Medulla oblongata (tissue), 1 donor: ENCODE measurements around the gene SNED1.

Experiments
- DNase-seq: peaks from one replicate; pipeline ENCODE4 v3.0.0-alpha.2; 2015; ENCODE audit errors: extremely low spot score

The SNED1 gene

GRCh38 chr2:240992572-240993291, 5.7 kb upstream of the SNED1 start:
- no peak for DNase-seq

- no peak for DNase-seq
These were observed 4.8 kb upstream of the SNED1 start for GRCh38 chr2:240993446-240994170.

GRCh38 chr2:240994171-240994896, 4.1 kb upstream of the SNED1 start:
- no peak for DNase-seq

- no peak for DNase-seq
These were observed 3.1 kb upstream of the SNED1 start for GRCh38 chr2:240995041-240996021.

- DNase-seq = no peak
These were observed 2.1 kb upstream of the SNED1 start for GRCh38 chr2:240996161-240996833.

- no peak for DNase-seq
These were observed 1.6 kb upstream of the SNED1 start for GRCh38 chr2:240996834-240997140.

GRCh38 chr2:240997141-240997855, 1.1 kb upstream of the SNED1 start:
- DNase-seq = no peak

- DNase-seq = no peak
These were observed 232 bp downstream of the SNED1 start for GRCh38 chr2:240998706-240998994.

GRCh38 chr2:240998995-240999791, 775 bp downstream of the SNED1 start:
- no peak for DNase-seq

- no peak for DNase-seq
These were observed 1.6 kb downstream of the SNED1 start for GRCh38 chr2:240999873-241000541.

- no peak for DNase-seq
These were observed 2.5 kb downstream of the SNED1 start for GRCh38 chr2:241000831-241001321.

GRCh38 chr2:241001413-241002274, 3.2 kb downstream of the SNED1 start:
- DNase-seq = no peak

GRCh38 chr2:241002275-241003046, 4.0 kb downstream of the SNED1 start:
- no peak for DNase-seq

GRCh38 chr2:241003047-241003360, 4.6 kb downstream of the SNED1 start:
- no peak for DNase-seq

GRCh38 chr2:241003369-241003768, 5.0 kb downstream of the SNED1 start:
- no peak for DNase-seq

- DNase-seq = no peak
These were observed 5.6 kb downstream of the SNED1 start for GRCh38 chr2:241003830-241004564.

GRCh38 chr2:241005569-241005968, 7.2 kb downstream of the SNED1 start:
- DNase-seq = no peak
